Measurements from ENCODE around the gene SHLD2. TPM values are rescaled to one million over a fixed set of nuclear protein-coding genes. Genes with fewer than 3 reads are reported as not detected.
"Not testable (repeated sequence)": the region's sequence is repeated elsewhere in the genome, so short reads cannot be mapped to it uniquely, and the experiment has no call there.

The SHLD2 gene, protein sequence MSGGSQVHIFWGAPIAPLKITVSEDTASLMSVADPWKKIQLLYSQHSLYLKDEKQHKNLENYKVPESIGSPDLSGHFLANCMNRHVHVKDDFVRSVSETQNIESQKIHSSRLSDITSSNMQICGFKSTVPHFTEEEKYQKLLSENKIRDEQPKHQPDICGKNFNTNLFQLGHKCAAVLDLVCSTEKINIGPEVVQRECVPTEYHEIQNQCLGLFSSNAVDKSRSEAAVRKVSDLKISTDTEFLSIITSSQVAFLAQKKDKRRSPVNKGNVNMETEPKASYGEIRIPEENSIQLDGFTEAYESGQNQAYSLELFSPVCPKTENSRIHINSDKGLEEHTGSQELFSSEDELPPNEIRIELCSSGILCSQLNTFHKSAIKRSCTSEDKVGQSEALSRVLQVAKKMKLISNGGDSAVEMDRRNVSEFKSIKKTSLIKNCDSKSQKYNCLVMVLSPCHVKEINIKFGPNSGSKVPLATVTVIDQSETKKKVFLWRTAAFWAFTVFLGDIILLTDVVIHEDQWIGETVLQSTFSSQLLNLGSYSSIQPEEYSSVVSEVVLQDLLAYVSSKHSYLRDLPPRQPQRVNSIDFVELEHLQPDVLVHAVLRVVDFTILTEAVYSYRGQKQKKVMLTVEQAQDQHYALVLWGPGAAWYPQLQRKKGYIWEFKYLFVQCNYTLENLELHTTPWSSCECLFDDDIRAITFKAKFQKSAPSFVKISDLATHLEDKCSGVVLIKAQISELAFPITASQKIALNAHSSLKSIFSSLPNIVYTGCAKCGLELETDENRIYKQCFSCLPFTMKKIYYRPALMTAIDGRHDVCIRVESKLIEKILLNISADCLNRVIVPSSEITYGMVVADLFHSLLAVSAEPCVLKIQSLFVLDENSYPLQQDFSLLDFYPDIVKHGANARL
- polyA plus RNA-seq (2013, experiment 1 of 2; ENCODE audit: insufficient read length) = 17.1 TPM
- polyA plus RNA-seq (2013, experiment 2 of 2; ENCODE audit: insufficient read length) = 16.9 TPM

GRCh38 chr10:87094373-87095235 is at the start of gene SHLD2, which contains the start of gene GLUD1:
Gene SHLD2 (plus strand): TSS chr10:87095206. CDS start chr10:87151355, 56,149 bp downstream.
Gene GLUD1 (minus strand): TSS chr10:87094843. CDS start chr10:87094769, 74 bp downstream.
- DNase-seq = peak; percentile 89

- DNase-seq = no peak
Observed at GRCh38 chr10:87045434-87045938, 49.5 kb upstream of the SHLD2 start.

DNA sequence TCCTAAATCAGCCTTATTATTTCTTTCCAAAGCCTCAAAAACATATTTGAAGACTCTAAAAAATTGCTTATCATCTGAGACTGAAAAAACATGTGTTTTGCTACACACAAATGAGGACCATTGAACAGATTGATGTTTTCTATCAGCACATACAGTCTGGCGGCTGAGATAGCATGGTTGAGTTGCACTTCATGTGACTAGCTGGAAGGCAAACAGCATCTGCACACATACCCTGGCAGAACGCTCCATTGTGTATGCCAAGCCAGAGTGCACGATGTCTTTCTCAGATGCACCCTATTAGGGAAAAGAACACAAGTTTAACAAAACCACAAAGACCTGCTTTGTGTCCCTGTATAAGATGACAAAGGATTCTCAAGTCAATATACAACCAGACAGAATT is 41.9 kb upstream of the SHLD2 start:
- DNase-seq = no peak

- DNase-seq = no peak
Observed at GRCh38 chr10:87053577-87054181, 41.3 kb upstream of the SHLD2 start.

DNA sequence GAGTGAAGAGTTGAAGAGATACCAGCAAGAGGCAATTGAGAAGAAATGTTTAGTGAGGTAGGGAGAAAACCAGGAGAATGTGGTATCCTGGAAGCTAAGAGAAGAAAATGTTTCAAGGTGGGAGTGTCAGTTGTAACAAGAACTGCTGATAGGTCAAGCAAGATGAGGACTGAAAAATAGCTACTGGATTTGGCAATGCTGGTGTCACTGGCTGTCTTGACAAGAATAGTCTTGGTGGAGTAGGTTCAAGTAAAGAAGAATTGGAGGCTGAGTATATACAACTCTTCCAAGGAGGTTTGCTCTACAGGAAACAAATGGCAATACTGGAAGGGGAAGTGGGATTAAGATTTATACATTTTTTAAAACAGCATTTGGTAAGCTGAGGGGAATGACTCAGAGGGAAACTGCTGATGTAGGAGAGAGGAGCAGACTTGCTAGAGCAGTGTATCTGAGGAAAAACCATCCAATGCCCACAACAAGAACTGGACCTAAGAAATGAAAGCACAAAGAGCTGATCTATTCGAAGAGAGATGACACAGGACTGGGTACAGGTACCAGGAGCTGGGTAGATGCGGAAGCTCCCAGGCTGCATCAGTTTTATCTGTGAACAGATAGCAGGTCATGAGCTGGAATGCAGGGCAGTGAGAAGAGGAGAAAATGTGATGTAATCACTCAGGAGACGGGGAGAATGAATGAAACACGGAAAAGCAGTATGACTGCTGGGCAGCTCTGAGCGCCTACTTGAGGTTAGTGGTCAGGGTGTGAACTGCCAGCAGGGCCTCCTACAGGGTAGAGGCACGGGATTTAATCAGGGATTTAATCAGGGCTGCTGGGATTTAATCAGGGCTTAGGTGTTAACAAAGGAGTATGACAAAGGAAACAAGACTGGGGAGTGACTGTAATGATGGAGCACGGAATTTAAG is 40.4 kb upstream of the SHLD2 start:
- peak; percentile 64 for DNase-seq

DNA sequence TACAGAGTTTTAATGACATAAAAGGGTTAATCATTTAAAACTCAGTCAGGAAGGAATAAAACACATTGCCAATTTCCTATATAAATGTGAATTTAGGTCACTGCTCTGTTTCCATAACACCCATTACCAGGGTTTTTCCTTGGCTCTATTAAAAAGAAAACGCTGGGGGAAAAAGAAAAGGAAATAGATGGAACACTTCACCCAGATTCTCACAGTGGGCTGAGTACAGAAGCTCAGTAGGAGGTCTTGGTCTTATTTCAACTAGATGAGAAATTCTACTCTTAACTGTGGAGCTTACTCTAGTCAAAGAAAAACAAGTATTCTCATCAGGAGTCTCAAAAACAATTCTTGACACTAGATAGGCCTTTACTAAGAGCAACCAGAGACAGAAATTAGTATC is 36.8 kb upstream of the SHLD2 start:
- DNase-seq = no peak

DNA sequence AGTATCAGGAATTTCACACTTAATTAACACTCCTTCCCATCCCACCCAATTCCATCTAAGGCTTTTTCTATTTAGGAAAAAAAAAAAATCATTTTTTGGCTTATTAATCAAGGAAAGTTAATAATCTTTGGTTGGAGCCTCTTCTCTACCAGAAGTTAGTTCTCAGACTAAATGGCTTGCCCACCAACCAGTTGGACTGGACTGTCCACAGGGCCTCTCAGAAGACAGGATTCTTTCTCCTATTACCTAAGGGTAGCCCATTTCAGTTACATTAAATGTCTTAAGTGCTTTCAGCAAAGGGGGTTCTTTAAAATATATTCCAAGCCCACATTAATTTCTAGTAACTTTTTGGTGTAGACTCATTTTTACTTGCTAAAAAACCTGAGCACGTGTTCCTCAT is 35.6 kb upstream of the SHLD2 start:
- no peak for DNase-seq

DNA sequence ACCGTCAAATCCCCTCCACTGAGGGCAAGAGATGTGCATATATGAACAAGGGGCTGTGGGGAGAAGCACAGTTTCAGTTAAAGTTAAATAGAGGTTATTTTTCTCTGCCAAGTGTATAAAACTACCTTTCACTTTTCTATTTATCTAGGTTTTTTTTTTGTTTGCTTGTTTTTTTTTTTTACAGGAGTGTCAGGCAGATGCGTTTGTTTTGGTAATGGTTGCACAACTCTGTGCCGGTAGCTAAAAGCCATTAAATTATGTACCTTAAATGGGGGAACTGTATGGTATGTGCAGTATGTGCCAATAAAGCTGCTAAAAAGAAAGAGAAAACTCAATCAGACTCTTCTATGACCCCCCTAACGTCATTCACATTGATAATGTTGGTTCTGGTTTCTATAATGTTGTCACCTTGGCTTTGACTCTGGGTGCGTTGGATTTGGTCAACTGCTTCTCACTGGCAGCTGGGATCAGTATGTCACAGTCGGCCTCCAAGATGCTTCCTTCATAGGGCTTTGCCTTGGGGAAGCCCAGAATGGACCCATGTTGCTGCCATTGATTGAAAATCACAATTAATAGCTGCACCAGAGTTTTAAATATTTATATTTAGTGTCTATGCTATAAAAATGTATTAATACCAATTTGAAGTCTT is 34.6 kb upstream of the SHLD2 start:
- no peak for DNase-seq

- DNase-seq = no peak
Observed at GRCh38 chr10:87064651-87065050, 30.4 kb upstream of the SHLD2 start.

DNA sequence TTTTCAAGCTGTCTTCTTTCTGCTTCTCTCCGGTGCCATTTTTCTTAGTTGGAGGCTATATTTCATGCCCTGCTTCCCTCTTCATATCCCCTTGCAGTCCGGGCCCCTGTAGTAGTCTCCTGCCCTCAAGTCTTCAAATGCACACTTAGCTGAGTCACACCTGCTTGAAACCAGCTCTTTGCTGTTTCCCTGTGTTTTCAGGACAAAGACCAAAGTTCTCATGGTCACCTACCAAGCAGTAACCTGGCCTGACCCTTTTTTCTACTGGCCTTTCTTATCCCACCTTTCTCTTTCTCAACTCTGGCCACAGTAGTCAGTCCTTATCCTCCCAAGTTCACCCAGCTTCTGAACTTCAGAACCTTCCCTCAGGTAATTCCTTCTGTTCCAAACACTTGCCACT is 28.8 kb upstream of the SHLD2 start:
- DNase-seq = no peak

DNA sequence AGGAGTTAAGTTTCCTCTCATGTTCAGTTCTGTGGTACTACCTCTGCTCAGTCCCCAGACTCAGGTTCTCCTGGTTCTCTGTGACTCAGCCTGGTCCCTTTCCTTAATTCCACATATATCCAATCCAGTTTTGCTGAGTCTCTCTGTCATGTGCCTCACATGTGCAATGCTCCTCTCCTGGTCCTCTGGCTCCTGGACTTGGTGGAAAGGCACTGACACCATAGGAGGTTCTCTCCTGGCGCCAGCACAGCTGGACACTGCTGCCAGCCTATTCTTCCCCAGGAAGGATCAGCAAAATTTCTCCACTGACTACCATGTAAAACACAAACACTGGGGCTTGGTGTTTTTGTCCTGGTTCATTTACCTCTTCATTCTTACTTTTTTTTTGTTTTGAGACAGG is 28.1 kb upstream of the SHLD2 start:
- no peak for DNase-seq

DNA sequence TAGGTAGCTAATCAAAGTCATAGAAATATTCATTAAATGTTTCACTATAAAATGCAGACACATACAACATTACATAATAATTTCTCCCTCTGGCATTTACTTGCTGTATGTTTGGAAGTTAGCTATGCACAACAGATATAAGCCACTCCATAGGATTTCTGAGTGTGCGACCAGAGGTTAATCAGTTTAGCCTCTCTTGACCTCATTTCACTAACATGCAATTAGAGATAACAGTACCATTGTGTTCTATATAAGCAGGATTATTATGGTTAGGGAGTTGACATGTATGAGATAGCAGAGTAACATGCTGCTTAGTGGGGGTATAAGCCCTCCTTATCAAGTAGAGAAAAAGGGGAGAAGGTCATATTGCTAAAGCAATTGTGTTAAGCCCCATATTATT is 26.7 kb upstream of the SHLD2 start:
- DNase-seq = no peak

GRCh38 chr10:87072449-87072848 is 22.6 kb upstream of the SHLD2 start:
- DNase-seq = no peak

DNA sequence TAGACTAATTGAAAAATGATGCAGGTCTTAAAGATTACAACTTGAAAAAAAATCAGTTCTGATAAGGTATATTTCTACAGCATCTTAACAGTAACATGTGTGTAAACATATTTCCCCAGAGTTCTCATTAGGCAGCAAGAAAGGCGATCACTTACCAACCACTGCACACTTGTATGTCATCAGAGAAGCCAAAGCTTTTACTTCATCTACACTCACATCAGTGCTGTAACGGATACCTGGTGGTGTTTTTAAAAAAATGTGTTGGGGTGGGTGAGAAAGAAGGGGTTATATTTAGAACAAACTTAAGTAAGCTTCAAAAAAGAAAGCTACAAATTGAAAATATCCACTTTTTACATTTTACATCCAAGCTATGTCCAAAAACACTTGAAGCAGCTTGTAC is 18.6 kb upstream of the SHLD2 start:
- not testable (repeated sequence) for DNase-seq

GRCh38 chr10:87079106-87079836 is 15.7 kb upstream of the SHLD2 start:
- no peak for DNase-seq

- not testable (repeated sequence) for DNase-seq
Observed at GRCh38 chr10:87080621-87081020, 14.4 kb upstream of the SHLD2 start.

DNA sequence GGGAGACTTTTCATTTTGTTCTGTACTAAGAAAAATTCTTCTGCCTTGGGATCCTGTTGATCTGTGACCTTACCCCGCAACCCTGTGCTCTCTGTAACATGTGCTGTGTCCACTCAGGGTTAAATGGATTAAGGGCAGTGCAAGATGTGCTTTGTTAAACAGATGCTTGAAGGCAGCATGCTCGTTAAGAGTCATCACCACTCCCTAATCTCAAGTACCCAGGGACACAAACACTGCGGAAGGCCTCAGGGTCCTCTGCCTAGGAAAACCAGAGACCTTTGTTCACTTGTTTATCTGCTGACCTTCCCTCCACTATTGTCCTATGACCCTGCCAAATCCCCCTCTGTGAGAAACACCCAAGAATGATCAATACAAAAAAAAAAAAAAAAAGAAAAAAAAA is 13.4 kb upstream of the SHLD2 start:
- DNase-seq = not testable (repeated sequence)

GRCh38 chr10:87082219-87082618 is 12.8 kb upstream of the SHLD2 start:
- peak; percentile 55 for DNase-seq

Measured in fibroblast of skin of abdomen (primary cell).